Panc1 (cell line): ENCODE results near the gene UNC5CL. TPM values are rescaled to one million over a fixed set of nuclear protein-coding genes. Genes with fewer than 3 reads are reported as not detected.

ENCODE experiments used
- ATAC-seq: fragments of 200-7000 bp; cut with Tn5 transposase; 2 replicates; pipeline ENCODE4 v1.9.1; 2020; ENCODE audit warnings: mild to moderate bottlenecking, moderate library complexity
- BruUV-seq: library from RNA; stranded (reverse); fragments of 400-500 nt; replicated peaks from 2 replicates; lab custom pipeline; 2021; lab: Mats Ljungman, UMichigan
- CTCF ChIA-PET: fragments of 300-600 bp; sonication (Branson Sonifier 250); formaldehyde crosslinking; loops from one replicate; lab custom pipeline; 2022; ENCODE audit warnings: antibody characterized with exemption; lab: Charles Lee
- POLR2A ChIA-PET: fragments of 300-600 bp; sonication (Branson Sonifier 250); formaldehyde crosslinking; loops from one replicate; lab custom pipeline; 2022; ENCODE audit warnings: antibody characterized with exemption; lab: Charles Lee
- DNase-seq: peaks from one replicate; pipeline ENCODE4 v3.0.0-alpha.2; 2010; ENCODE audit warnings: low read depth, low spot score
- H3K27ac ChIP-seq: 2 replicates; pipeline ENCODE4 v1.5.1; 2011; ENCODE audit warnings: mild to moderate bottlenecking, low read length, inconsistent platforms
- H3K27me3 ChIP-seq: fragments of 200-500 bp; sonication (Bioruptor generic); 2 replicates; pipeline ENCODE4 v1.6.0; 2014; ENCODE audit warnings: low read length, inconsistent platforms; ENCODE audit not compliant: control insufficient read depth, insufficient read depth
- H3K36me3 ChIP-seq: fragments of 200-500 bp; sonication (Bioruptor generic); 2 replicates; pipeline ENCODE4 v1.5.1; 2014; ENCODE audit warnings: inconsistent platforms, mild to moderate bottlenecking, low read length, moderate library complexity; ENCODE audit not compliant: control insufficient read depth, insufficient read depth
- H3K4me1 ChIP-seq: 2 replicates; pipeline ENCODE4 v1.5.1; 2011; ENCODE audit warnings: inconsistent platforms, mild to moderate bottlenecking, low read length, moderate library complexity; ENCODE audit not compliant: control insufficient read depth, insufficient read depth
- H3K4me3 ChIP-seq, 2 experiments: 2 replicates each; pipeline ENCODE4 v1.5.1; 2011 to 2012; ENCODE audit warnings: low read depth in 2 of 2, low read length in 2 of 2, mild to moderate bottlenecking in 2 of 2, inconsistent platforms in 1 of 2, moderate library complexity in 1 of 2
- H3K9me3 ChIP-seq: fragments of 200-500 bp; sonication (Bioruptor generic); 2 replicates; pipeline ENCODE4 v1.5.1; 2014; ENCODE audit warnings: low read depth, mild to moderate bottlenecking, inconsistent platforms, low read length, moderate library complexity; ENCODE audit not compliant: control insufficient read depth, insufficient read depth
- POLR2AphosphoS5 ChIP-seq: IDR thresholded peaks from 2 replicates; pipeline ENCODE4 v1.6.1; 2012; ENCODE audit warnings: mild to moderate bottlenecking, low read depth, low read length, moderate library complexity
- REST ChIP-seq, 2 experiments: IDR thresholded peaks; 2 replicates each; pipeline ENCODE4 v1.6.1; 2011 to 2012; ENCODE audit warnings: low read depth in 2 of 2, control low read depth in 1 of 2, low read length in 1 of 2, mild to moderate bottlenecking in 1 of 2, moderate library complexity in 1 of 2; ENCODE audit not compliant: insufficient read depth in 1 of 2
- SIN3A ChIP-seq: IDR thresholded peaks from 2 replicates; pipeline ENCODE4 v1.6.1; 2012; ENCODE audit warnings: low read depth, mild to moderate bottlenecking, low read length, moderate library complexity, borderline replicate concordance; ENCODE audit not compliant: insufficient read depth
- TCF7L2 ChIP-seq: IDR thresholded peaks from 2 replicates; pipeline ENCODE4 v1.6.1; 2011; ENCODE audit warnings: mild to moderate bottlenecking, low read depth, low read length, inconsistent platforms
- in situ Hi-C: cut with HindIII; loops from 2 replicates; pipeline ENCODE4 v1.10.0; 2016; ENCODE audit warnings: low sequenced_read_pairs, low pct_unique_long_range_greater_than_20kb
- intact Hi-C: fragments of 100-400 bp; cut with micrococcal nuclease; formaldehyde crosslinking; loops from one replicate; pipeline ENCODE4 v1.10.0; 2022; ENCODE audit not compliant: unreplicated experiment
- total RNA-seq: library from RNA; stranded (reverse); gene quantifications from one replicate; pipeline ENCODE4 v1.2.1, GENCODE V29; 2021; ENCODE audit not compliant: unreplicated experiment
- TF ChIP-seq, protein P1 (sequence below): fragments of 450-650 bp; IDR thresholded peaks from 2 replicates; pipeline ENCODE4 v1.5.1; 2017; ENCODE audit warnings: mild to moderate bottlenecking

Gene UNC5CL
- total RNA-seq, 1 experiment from 2014 or later = 0.36 TPM

- DNase-seq (no peak), ATAC-seq (no peak)
- H3K4me1 ChIP-seq = 0 out of 2 replicates have a peak, but pooled peaks cover 7% of the 10 kb centered on the region
- TF ChIP-seq REST (IDR thresholded peaks at IDR 0.05; ENCODE audit: insufficient read depth in 1 of 2, low read depth in 2 of 2, low read length in 1 of 2) (no peak), POLR2AphosphoS5 (no peak), TCF7L2 (no peak)
- H3K9me3 ChIP-seq = no peaks in the 10 kb centered on the region
- intact Hi-C loops (no loop called here), in situ Hi-C loops (no loop called here)
- no peak overlapping the region for H3K27ac ChIP-seq
- no peaks in the 10 kb centered on the region for H3K36me3 ChIP-seq
- ChIA-PET POLR2A (no interaction called here), CTCF (no interaction called here)
- no TSS peak for BruUV-seq
- no peak overlapping the region for H3K4me3 ChIP-seq
- no peaks in the 10 kb centered on the region for H3K27me3 ChIP-seq
Measured at GRCh38 chr6:41040940-41041536, 2.0 kb upstream of the UNC5CL start.

DNA sequence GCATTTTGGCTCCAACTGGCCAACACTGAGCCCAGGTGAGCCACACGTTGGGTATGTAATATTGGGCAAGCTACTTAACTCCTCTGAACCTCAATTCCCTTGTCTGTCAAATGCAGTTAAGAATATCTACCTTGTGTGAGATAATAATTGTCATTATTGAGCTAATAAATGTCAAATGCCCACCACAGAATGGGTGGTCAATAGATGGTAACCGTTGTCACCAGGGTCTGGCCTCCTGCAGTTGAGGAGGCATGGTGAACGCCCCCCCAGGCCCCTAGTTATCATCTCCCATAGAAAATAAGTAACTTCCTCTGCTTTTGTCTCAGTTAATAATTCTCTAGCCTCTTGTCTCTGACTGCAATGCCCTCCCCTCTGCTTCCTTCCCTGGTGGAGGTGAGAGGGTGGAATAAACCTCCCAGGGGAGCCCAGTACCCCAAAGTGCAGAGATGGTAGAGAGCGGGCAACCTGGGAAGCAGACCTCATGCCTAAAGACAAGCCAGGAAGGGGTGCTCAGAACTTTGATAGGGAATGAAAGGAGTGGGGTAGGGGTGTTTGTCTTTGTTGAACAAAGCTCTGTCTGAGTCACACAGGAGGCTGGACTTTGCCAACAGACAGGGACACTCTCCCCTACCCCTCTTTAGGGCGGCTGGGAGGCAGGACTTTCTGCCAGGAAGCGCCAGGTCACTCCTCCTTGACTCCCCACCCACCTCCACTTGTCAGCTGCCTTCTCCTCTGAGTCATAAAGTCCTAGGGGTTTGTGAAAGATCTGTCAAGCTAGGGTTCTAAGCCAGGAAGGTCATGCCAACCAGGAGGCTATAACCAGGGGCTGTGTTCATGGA, 1.3 kb upstream of the UNC5CL start:
- in situ Hi-C loops = no loop called here
- intact Hi-C loops = no loop called here
- CTCF ChIA-PET = interaction anchor here (0.5 to 0.6 kb wide), 2 partner anchors 145 to 335 kb away, joined by 3 read pairs; no protein-coding TSS in a partner anchor

More for the DNA sequence above, 1.3 kb upstream of the UNC5CL start:
- POLR2A ChIA-PET = no interaction called here
- TF ChIP-seq, protein P1, sequence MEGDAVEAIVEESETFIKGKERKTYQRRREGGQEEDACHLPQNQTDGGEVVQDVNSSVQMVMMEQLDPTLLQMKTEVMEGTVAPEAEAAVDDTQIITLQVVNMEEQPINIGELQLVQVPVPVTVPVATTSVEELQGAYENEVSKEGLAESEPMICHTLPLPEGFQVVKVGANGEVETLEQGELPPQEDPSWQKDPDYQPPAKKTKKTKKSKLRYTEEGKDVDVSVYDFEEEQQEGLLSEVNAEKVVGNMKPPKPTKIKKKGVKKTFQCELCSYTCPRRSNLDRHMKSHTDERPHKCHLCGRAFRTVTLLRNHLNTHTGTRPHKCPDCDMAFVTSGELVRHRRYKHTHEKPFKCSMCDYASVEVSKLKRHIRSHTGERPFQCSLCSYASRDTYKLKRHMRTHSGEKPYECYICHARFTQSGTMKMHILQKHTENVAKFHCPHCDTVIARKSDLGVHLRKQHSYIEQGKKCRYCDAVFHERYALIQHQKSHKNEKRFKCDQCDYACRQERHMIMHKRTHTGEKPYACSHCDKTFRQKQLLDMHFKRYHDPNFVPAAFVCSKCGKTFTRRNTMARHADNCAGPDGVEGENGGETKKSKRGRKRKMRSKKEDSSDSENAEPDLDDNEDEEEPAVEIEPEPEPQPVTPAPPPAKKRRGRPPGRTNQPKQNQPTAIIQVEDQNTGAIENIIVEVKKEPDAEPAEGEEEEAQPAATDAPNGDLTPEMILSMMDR = no peak
- TF ChIP-seq REST (IDR thresholded peaks at IDR 0.05; ENCODE audit: insufficient read depth in 1 of 2, low read depth in 2 of 2, low read length in 1 of 2) (no peak), SIN3A (no peak), TCF7L2 (no peak), POLR2AphosphoS5 (no peak)
- Histone ChIP-seq H3K9me3 (no peaks in the 10 kb centered on the region), H3K4me1 (0 out of 2 replicates have a peak, but pooled peaks cover 5% of the 10 kb centered on the region), H3K4me3 (no peak overlapping the region), H3K27ac (no peak overlapping the region), H3K36me3 (no peaks in the 10 kb centered on the region), H3K27me3 (no peaks in the 10 kb centered on the region; the same call in 1 of the 2 replicates)
- BruUV-seq = no TSS peak
- no peak for DNase-seq
- ATAC-seq = no peak
